Fibroblast of villous mesenchyme (primary cell): Measurements from ENCODE around the gene RFLNA. TPM values are rescaled to one million over a fixed set of nuclear protein-coding genes. Genes with fewer than 3 reads are reported as not detected.

Source experiments
- DNase-seq: peaks from one replicate; pipeline ENCODE4 v3.0.0-alpha.2; 2010; ENCODE audit warnings: low read depth
- H3K4me3 ChIP-seq: 2 replicates; pipeline ENCODE4 v1.5.1; 2011; ENCODE audit warnings: low read depth, mild to moderate bottlenecking, low read length
- CTCF ChIP-seq: IDR thresholded peaks from 2 replicates; pipeline ENCODE4 v1.5.1; 2012; ENCODE audit warnings: low read depth, mild to moderate bottlenecking, low read length; ENCODE audit not compliant: insufficient read depth
- total RNA-seq: library from RNA; depleted of rRNA; stranded (reverse); fragments of >200 nt; gene quantifications from 2 replicates; pipeline ENCODE4 v1.2.3, GENCODE V29; 2012

The RFLNA gene
- total RNA-seq, 1 donor, result 5.6 TPM

DNA sequence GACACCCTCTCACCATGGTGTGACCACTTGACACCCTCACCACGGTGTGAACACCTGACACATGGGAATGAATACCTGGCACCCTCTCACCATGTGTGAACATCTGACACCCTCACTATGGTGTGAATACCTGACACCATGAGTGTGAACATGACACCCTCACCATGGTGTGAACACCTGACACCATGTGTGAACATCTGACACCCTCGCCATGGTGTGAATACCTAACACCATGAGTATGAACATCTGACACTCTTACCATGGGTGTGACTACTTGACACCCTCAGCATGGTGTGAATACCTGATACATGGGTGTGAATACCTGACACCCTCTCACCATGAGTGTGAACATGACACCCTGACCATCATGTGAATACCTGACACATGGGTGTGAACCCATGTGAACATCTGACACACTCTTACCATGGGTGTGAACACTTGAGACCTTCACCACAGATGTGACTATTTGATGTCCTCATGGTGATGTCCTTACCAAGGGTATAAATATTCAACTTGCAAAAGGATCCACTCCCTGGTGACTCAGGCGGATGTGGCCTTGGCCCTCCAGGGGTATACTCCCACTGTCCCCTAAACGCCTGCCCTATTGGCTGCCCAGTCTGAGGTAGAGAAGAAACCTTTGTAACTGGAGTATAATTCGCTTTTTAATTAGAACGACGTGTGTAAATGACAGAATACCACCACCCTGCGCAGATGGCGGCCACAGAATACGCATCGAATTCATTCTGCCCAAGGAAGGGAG lies 29.1 kb downstream of the RFLNA start:
- H3K4me3 ChIP-seq, result no peak overlapping the region
- no peak for DNase-seq
- TF ChIP-seq CTCF, result no peak

- DNase-seq, result no peak
- no peak overlapping the region for H3K4me3 ChIP-seq
- TF ChIP-seq CTCF, result no peak
These were observed 30.2 kb downstream of the RFLNA start for GRCh38 chr12:124324803-124325705.

- no peak for DNase-seq
- no peak overlapping the region for H3K4me3 ChIP-seq
- no peak for TF ChIP-seq CTCF
These were observed 31.2 kb downstream of the RFLNA start for GRCh38 chr12:124326104-124326503.

DNA sequence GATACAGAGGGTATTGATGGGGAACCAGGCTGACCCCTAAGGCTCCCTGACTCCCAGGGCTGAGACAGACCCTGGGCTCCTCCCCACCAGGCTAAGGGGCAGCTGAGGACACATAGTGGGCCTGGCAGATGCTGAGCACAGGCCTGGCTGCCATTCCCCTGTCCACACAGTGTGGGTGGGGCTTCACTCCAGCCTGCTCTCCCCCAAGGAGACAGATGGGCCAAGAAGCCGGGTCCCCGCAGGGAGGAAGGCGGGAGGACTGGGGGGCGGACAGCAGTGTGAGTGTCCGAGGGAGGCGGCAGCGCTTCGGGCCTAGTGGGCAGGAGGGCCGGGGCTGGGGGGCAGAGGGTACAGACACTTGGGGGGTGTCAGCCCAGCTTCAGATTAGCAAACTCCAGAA lies 32.0 kb downstream of the RFLNA start:
- TF ChIP-seq CTCF, result no peak
- no peak for DNase-seq
- H3K4me3 ChIP-seq, result no peak overlapping the region

- no peak overlapping the region for H3K4me3 ChIP-seq
- no peak for DNase-seq
- TF ChIP-seq CTCF, result no peak
These were observed 32.6 kb downstream of the RFLNA start for GRCh38 chr12:124327362-124328043.

DNA sequence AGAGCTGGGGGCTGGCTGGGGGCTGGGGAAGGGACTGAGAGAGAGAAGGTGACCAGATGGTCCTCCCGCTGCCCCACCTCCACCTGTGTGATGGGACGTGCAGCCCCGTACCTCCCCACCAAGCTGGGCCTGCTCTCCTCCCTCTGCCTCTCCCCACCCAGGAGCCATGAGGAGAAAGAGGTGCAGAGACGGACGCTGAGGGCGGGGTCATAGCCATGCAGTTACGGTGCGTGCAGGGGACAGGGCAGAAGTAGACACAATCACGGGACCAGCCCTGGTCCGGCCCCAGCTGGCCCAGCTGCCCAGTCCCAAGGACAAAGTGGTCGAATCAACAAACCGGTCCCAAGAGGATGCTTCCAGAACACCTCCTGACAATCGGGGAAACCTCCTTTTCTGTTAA lies 33.2 kb downstream of the RFLNA start:
- H3K4me3 ChIP-seq, result no peak overlapping the region
- TF ChIP-seq CTCF, result no peak
- no peak for DNase-seq
